HK-2 (cell line): ENCODE measurements around the gene STAC2.

Experiments used
- DNase-seq: peaks from one replicate; pipeline ENCODE4 v3.0.0-alpha.2; 2018; ENCODE audit not compliant: unreplicated experiment

Gene STAC2

DNA sequence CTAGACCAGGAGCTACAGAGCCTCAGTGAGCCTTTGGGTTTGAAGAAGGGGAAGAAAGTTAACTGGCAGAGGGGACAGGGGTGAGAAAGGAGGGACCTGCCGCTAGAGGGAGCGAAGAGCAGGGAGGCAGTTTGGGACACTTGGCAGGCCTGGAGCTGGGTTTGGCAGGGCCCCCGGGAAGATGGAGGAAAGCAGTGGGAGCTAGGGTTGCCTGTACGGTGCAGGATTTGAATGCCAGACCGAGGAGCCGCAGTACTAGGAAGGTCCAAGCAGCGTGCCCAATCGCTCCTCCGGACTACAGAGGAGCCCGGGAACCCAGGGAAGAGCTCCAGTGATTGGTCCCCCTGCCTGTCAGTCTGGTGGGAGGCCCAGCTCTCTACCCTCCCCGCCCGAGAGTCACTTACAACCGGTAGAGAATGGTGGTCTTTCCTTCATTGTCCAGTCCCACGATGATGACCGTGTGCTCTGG, 61.0 kb downstream of the STAC2 start:
- peak; percentile 76 for DNase-seq

DNA sequence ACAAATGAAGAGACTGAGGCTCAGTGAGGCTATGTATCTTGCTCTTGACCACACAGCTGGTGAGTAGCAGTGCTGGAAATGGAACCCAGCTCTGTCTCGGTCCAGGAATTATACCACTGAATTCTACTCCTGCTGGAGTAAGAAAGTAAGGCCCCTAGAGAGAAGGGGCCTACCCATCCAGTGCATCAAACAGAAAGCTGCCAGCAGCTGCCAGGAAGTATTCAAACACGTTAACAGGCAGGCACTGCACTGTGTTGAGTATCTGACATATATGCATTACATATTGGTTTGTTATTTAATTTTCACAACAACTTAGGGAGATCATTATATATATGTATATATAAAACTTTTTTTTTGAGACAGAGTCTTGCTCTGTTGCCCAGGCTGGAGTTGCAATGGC, 63.8 kb downstream of the STAC2 start:
- no peak for DNase-seq
